ENCODE data around the gene CELF2. TPM values are rescaled to one million over a fixed set of nuclear protein-coding genes. Genes with fewer than 3 reads are reported as not detected.

CELF2 gene
- total RNA-seq, 1 donor from 2014 or later, result 31.6 TPM

GRCh38 chr10:11307937-11308336, 290.3 kb downstream of the CELF2 start:
- no peaks in the 10 kb centered on the region for H3K4me1 ChIP-seq
- H3K36me3 ChIP-seq, result peaks cover 16% of the 10 kb centered on the region
- H3K27me3 Mint-ChIP-seq (ENCODE audit: insufficient read depth, low read depth), result no peaks in the 10 kb centered on the region
- no peaks in the 10 kb centered on the region for H3K4me1 Mint-ChIP-seq
- H3K36me3 Mint-ChIP-seq, result peaks cover 55% of the 10 kb centered on the region
- no peaks in the 10 kb centered on the region for H3K27me3 ChIP-seq
- no peak for DNase-seq (ENCODE audit: low spot score)
- H3K4me3 ChIP-seq, result no peak overlapping the region
- no peaks in the 10 kb centered on the region for H4K20me1 ChIP-seq (ENCODE audit: low read depth)
- no peaks in the 10 kb centered on the region for H3F3A ChIP-seq (ENCODE audit: low read depth)
- H3K9ac ChIP-seq, result no peak overlapping the region
- H3K9me3 Mint-ChIP-seq, result peaks cover 50% of the 10 kb centered on the region
- H3K27ac Mint-ChIP-seq, result no peak overlapping the region
- no peak overlapping the region for H3K4me3 Mint-ChIP-seq
- peaks cover 17% of the 10 kb centered on the region for H3K9me3 ChIP-seq (ENCODE audit: low read depth)
- H2AFZ ChIP-seq (replicated peaks), result no peak overlapping the region
- no peaks in the 10 kb centered on the region for H3K79me2 ChIP-seq (ENCODE audit: low read depth)
- no peak overlapping the region for H3K27ac ChIP-seq
- H3K4me2 ChIP-seq, result no peak overlapping the region
- no peak for TF ChIP-seq EZH2 (IDR thresholded peaks at IDR 0.05)
- no peak for TF ChIP-seq CTCF (IDR thresholded peaks at IDR 0.05)
- TF ChIP-seq EZH2phosphoT487 (IDR thresholded peaks at IDR 0.05), result no peak

- Histone ChIP-seq H3K9me3 (ENCODE audit: low read depth) (peaks cover 17% of the 10 kb centered on the region), H2AFZ (replicated peaks) (no peak overlapping the region), H4K20me1 (ENCODE audit: low read depth) (no peaks in the 10 kb centered on the region), H3K9ac (no peak overlapping the region), H3K4me2 (no peak overlapping the region), H3K27ac (no peak overlapping the region), H3K4me1 (no peaks in the 10 kb centered on the region), H3K79me2 (ENCODE audit: low read depth) (no peaks in the 10 kb centered on the region), H3K4me3 (no peak overlapping the region), H3K27me3 (no peaks in the 10 kb centered on the region), H3F3A (ENCODE audit: low read depth) (no peaks in the 10 kb centered on the region), H3K36me3 (peaks cover 16% of the 10 kb centered on the region)
- peaks cover 4% of the 10 kb centered on the region for H3K4me1 Mint-ChIP-seq
- H3K27ac Mint-ChIP-seq, result no peak overlapping the region
- peaks cover 59% of the 10 kb centered on the region for H3K9me3 Mint-ChIP-seq
- H3K27me3 Mint-ChIP-seq (ENCODE audit: insufficient read depth, low read depth), result no peaks in the 10 kb centered on the region
- DNase-seq (ENCODE audit: low spot score), result no peak
- TF ChIP-seq CTCF (IDR thresholded peaks at IDR 0.05) (no peak), EZH2 (IDR thresholded peaks at IDR 0.05) (no peak)
- peaks cover 64% of the 10 kb centered on the region for H3K36me3 Mint-ChIP-seq
- no peak overlapping the region for H3K4me3 Mint-ChIP-seq
Observed at GRCh38 chr10:11311027-11311426, 293.4 kb downstream of the CELF2 start.

- Mint-ChIP-seq H3K36me3 (peaks cover 52% of the 10 kb centered on the region), H3K27ac (no peak overlapping the region), H3K4me1 (peaks cover 4% of the 10 kb centered on the region), H3K27me3 (ENCODE audit: insufficient read depth, low read depth) (no peaks in the 10 kb centered on the region), H3K4me3 (no peak overlapping the region), H3K9me3 (peaks cover 39% of the 10 kb centered on the region)
- DNase-seq (ENCODE audit: low spot score), result no peak
- Histone ChIP-seq H3F3A (ENCODE audit: low read depth) (no peaks in the 10 kb centered on the region), H2AFZ (replicated peaks) (no peak overlapping the region), H3K27ac (no peak overlapping the region), H3K9me3 (ENCODE audit: low read depth) (peaks cover 13% of the 10 kb centered on the region), H3K4me1 (no peaks in the 10 kb centered on the region), H3K27me3 (no peaks in the 10 kb centered on the region), H3K36me3 (peaks cover 9% of the 10 kb centered on the region), H3K9ac (no peak overlapping the region), H3K79me2 (ENCODE audit: low read depth) (no peaks in the 10 kb centered on the region), H4K20me1 (ENCODE audit: low read depth) (no peaks in the 10 kb centered on the region), H3K4me2 (no peak overlapping the region), H3K4me3 (no peak overlapping the region)
- TF ChIP-seq EZH2 (IDR thresholded peaks at IDR 0.05), result no peak
- no peak for TF ChIP-seq EZH2phosphoT487 (IDR thresholded peaks at IDR 0.05)
- TF ChIP-seq CTCF (IDR thresholded peaks at IDR 0.05), result no peak
Observed at GRCh38 chr10:11313463-11313862, 295.8 kb downstream of the CELF2 start.
